Aorta (tissue), 5 donors: ENCODE results near the gene TAF1C. TPM values are rescaled to one million over a fixed set of nuclear protein-coding genes. Genes with fewer than 3 reads are reported as not detected.

Source experiments
- ATAC-seq: fragments of 200-7000 bp; cut with Tn5 transposase; one replicate; pipeline ENCODE4 v1.9.1; 2022; ENCODE audit warnings: moderate library complexity; ENCODE audit not compliant: low FRiP score
- DNase-seq, 2 donors: peaks; one replicate each; pipeline ENCODE4 v3.0.0-alpha.2; 2020
- H3K27ac ChIP-seq, 2 donors: one replicate each; pipeline ENCODE4 v1.5.1; 2013; ENCODE audit warnings: low read length in 2 of 2, mild to moderate bottlenecking in 2 of 2, moderate library complexity in 2 of 2, control low read depth in 1 of 2, inconsistent platforms in 1 of 2, low read depth in 1 of 2
- H3K27me3 ChIP-seq, 2 donors: one replicate each; pipeline ENCODE4 v1.6.1; 2013; ENCODE audit warnings: control low read depth in 1 of 2, low read length in 1 of 2, mild to moderate bottlenecking in 1 of 2, moderate library complexity in 1 of 2; ENCODE audit not compliant: insufficient read depth in 2 of 2, control insufficient read depth in 1 of 2
- H3K36me3 ChIP-seq, 2 donors: one replicate each; pipeline ENCODE4 v1.6.1; 2013; ENCODE audit warnings: control low read depth in 1 of 2, low read length in 1 of 2, mild to moderate bottlenecking in 1 of 2; ENCODE audit not compliant: insufficient read depth in 2 of 2, control insufficient read depth in 1 of 2
- H3K4me1 ChIP-seq, 2 donors: one replicate each; pipeline ENCODE4 v1.6.1; 2013; ENCODE audit warnings: low read length in 2 of 2, control low read depth in 1 of 2, mild to moderate bottlenecking in 1 of 2, moderate library complexity in 1 of 2; ENCODE audit not compliant: insufficient read depth in 2 of 2, control insufficient read depth in 1 of 2
- H3K4me3 ChIP-seq, 2 donors: one replicate each; pipeline ENCODE4 v1.5.1; 2013; ENCODE audit warnings: low read length in 2 of 2, control low read depth in 1 of 2, mild to moderate bottlenecking in 1 of 2
- H3K9me3 ChIP-seq: one replicate; pipeline ENCODE4 v1.6.1; 2013; ENCODE audit warnings: mild to moderate bottlenecking, low read length; ENCODE audit not compliant: control insufficient read depth
- whole genome bisulfite sequencing, 2 donors: extraction: QIAGEN DNeasy Blood & Tissue Kit; methylation state at CpG; one replicate each; pipeline ENCODE4 v1.1.7; 2013; 5-methylcytosine and 5-hydroxymethylcytosine counted together
- intact Hi-C, 2 donors: fragments of 100-400 bp; cut with DNase I; formaldehyde crosslinking; loops; one replicate each; pipeline versions ENCODE4 v1.14.2 to v1.15.0; 2022
- polyA plus RNA-seq, 2 donors: library from polyadenylated mRNA; stranded (reverse); fragments of 200-250 nt; gene quantifications; one replicate each; pipeline ENCODE4 v1.2.3, GENCODE V29; 2013
- total RNA-seq, 2 donors: library from RNA; stranded (reverse); fragmentation: NEBNext Ultra II Directional; extraction: Animal tissue kit (Norgen Biotek cat#: 25700); gene quantifications; one replicate each; pipeline ENCODE4 v1.2.1, GENCODE V29; 2021
- donor health status: healthy with polysubstance abuse.
- donor health status: Bipolar disorder and iron deficiency.
- donor health status: DM: no; HTN: no; CAD: no.
- donor health status: DM: no; HTN: no; CAD: no.
- donor health status: DM: yes; HTN: yes; CAD: no.

Gene TAF1C
- total and polyA plus RNA-seq, 4 donors = 8.4 to 80.9 (median 48.8) TPM

- H3K27ac ChIP-seq = peak overlapping the region in 1 of 2 donors; percentile 11
- 20 to 26% methylated on average over 9 of the region's 9 CpGs for WGBS, 2 donors
- H3K9me3 ChIP-seq = no peaks in the 10 kb centered on the region
- intact Hi-C loops = no loop called here
- no peaks in the 10 kb centered on the region for H3K27me3 ChIP-seq
- H3K4me1 ChIP-seq = no peaks in the 10 kb centered on the region
- no peak overlapping the region for H3K4me3 ChIP-seq
- DNase-seq (no peak), ATAC-seq (no peak)
- peaks cover 0 to 7% of the 10 kb centered on the region in 2 donors for H3K36me3 ChIP-seq
These were observed 9.2 kb downstream of the TAF1C start for GRCh38 chr16:84177741-84178073.

- peaks cover 0 to 5% of the 10 kb centered on the region in 2 donors for H3K36me3 ChIP-seq
- no peak overlapping the region for H3K4me3 ChIP-seq
- H3K27ac ChIP-seq = peak overlapping the region in 1 of 2 donors; percentile 43
- no peak for ATAC-seq
- H3K4me1 ChIP-seq = no peaks in the 10 kb centered on the region
- H3K9me3 ChIP-seq = no peaks in the 10 kb centered on the region
- H3K27me3 ChIP-seq = no peaks in the 10 kb centered on the region
- intact Hi-C loops = no loop called here
- WGBS, 2 donors = 73 to 76% methylated on average over 18 of the region's 18 CpGs
- no peak for DNase-seq
These were observed 10.4 kb downstream of the TAF1C start for GRCh38 chr16:84176192-84177053.

GRCh38 chr16:84175350-84176081, 11.3 kb downstream of the TAF1C start:
- intact Hi-C loops = no loop called here
- 38 to 51% methylated on average over 10 of the region's 10 CpGs for WGBS, 2 donors
- ATAC-seq (peak; percentile 63), DNase-seq (no peak)
- Histone ChIP-seq H3K4me3 (no peak overlapping the region), H3K36me3 (no peaks in the 10 kb centered on the region), H3K27ac (no peak overlapping the region), H3K9me3 (no peaks in the 10 kb centered on the region), H3K27me3 (no peaks in the 10 kb centered on the region), H3K4me1 (no peaks in the 10 kb centered on the region)

GRCh38 chr16:84174396-84174795, 12.5 kb downstream of the TAF1C start:
- Histone ChIP-seq H3K4me1 (no peaks in the 10 kb centered on the region), H3K27me3 (no peaks in the 10 kb centered on the region), H3K4me3 (no peak overlapping the region), H3K36me3 (no peaks in the 10 kb centered on the region), H3K9me3 (no peaks in the 10 kb centered on the region), H3K27ac (no peak overlapping the region)
- WGBS, 2 donors = 79 to 85% methylated on average over 11 of the region's 11 CpGs
- intact Hi-C loops = no loop called here
- DNase-seq (no peak), ATAC-seq (no peak)

- no peak overlapping the region for H3K4me3 ChIP-seq
- WGBS, 2 donors = 69 to 75% methylated on average over 11 of the region's 11 CpGs
- no peaks in the 10 kb centered on the region for H3K36me3 ChIP-seq
- no peaks in the 10 kb centered on the region for H3K9me3 ChIP-seq
- intact Hi-C loops = no loop called here
- ATAC-seq (no peak), DNase-seq (no peak)
- H3K4me1 ChIP-seq = no peaks in the 10 kb centered on the region
- peaks cover 0 to 2% of the 10 kb centered on the region in 2 donors for H3K27me3 ChIP-seq
- H3K27ac ChIP-seq = no peak overlapping the region
These were observed 17.0 kb downstream of the TAF1C start for GRCh38 chr16:84169765-84170310.

- Histone ChIP-seq H3K36me3 (no peaks in the 10 kb centered on the region), H3K4me3 (no peak overlapping the region), H3K4me1 (no peaks in the 10 kb centered on the region), H3K27me3 (peaks cover 0 to 2% of the 10 kb centered on the region in 2 donors), H3K9me3 (no peaks in the 10 kb centered on the region), H3K27ac (no peak overlapping the region)
- intact Hi-C loops = no loop called here
- ATAC-seq = no peak
- WGBS, 2 donors = 75% methylated on average over 13 of the region's 13 CpGs
- no peak for DNase-seq
These were observed 19.8 kb downstream of the TAF1C start for GRCh38 chr16:84166796-84167695.

GRCh38 chr16:84165746-84166145, 21.1 kb downstream of the TAF1C start:
- intact Hi-C loops = no loop called here
- Histone ChIP-seq H3K27ac (no peak overlapping the region), H3K4me1 (no peaks in the 10 kb centered on the region), H3K27me3 (peaks cover 0 to 2% of the 10 kb centered on the region in 2 donors), H3K36me3 (no peaks in the 10 kb centered on the region), H3K4me3 (no peak overlapping the region), H3K9me3 (no peaks in the 10 kb centered on the region)
- 79 to 81% methylated on average over 7 of the region's 7 CpGs for WGBS, 2 donors
- ATAC-seq = no peak
- no peak for DNase-seq

- no peak for ATAC-seq
These were observed 25.1 kb downstream of the TAF1C start for GRCh38 chr16:84161801-84162200.

More at GRCh38 chr16:84161801-84162200, 25.1 kb downstream of the TAF1C start:
- intact Hi-C loops = no loop called here
- Histone ChIP-seq H3K27ac (no peak overlapping the region), H3K9me3 (no peaks in the 10 kb centered on the region), H3K27me3 (no peaks in the 10 kb centered on the region), H3K4me3 (no peak overlapping the region), H3K36me3 (no peaks in the 10 kb centered on the region), H3K4me1 (no peaks in the 10 kb centered on the region)
- DNase-seq = peak in 1 of 2 donors; percentile 8
- 54 to 56% methylated on average over 3 of the region's 3 CpGs for WGBS, 2 donors
